C4-2B (cell line): ENCODE data around the gene KRTAP5-4.
"Not testable (repeated sequence)": the region's sequence is repeated elsewhere in the genome, so short reads cannot be mapped to it uniquely, and the experiment has no call there.

Experiments used
- ZFX ChIP-seq: fragments of 450-650 bp; IDR thresholded peaks from 2 replicates; pipeline ENCODE4 v1.6.1; 2017
- TF ChIP-seq, protein P1 (sequence below): fragments of 450-650 bp; conservative IDR thresholded peaks from 2 replicates; pipeline ENCODE4 v1.5.1; 2017; ENCODE audit warnings: mild to moderate bottlenecking

GRCh38 chr11:1662699-1663283, 40.9 kb upstream of the KRTAP5-4 start:
- TF ChIP-seq, protein P1, sequence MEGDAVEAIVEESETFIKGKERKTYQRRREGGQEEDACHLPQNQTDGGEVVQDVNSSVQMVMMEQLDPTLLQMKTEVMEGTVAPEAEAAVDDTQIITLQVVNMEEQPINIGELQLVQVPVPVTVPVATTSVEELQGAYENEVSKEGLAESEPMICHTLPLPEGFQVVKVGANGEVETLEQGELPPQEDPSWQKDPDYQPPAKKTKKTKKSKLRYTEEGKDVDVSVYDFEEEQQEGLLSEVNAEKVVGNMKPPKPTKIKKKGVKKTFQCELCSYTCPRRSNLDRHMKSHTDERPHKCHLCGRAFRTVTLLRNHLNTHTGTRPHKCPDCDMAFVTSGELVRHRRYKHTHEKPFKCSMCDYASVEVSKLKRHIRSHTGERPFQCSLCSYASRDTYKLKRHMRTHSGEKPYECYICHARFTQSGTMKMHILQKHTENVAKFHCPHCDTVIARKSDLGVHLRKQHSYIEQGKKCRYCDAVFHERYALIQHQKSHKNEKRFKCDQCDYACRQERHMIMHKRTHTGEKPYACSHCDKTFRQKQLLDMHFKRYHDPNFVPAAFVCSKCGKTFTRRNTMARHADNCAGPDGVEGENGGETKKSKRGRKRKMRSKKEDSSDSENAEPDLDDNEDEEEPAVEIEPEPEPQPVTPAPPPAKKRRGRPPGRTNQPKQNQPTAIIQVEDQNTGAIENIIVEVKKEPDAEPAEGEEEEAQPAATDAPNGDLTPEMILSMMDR, result not testable (repeated sequence)
- not testable (repeated sequence) for TF ChIP-seq ZFX
